SU-DHL-6 (cell line): Measurements from ENCODE around the gene CTDSPL.
A peak's percentile ranks its signal among the peaks of the same experiment; 100 is the strongest.

ENCODE experiments used
- H2AFZ ChIP-seq: fragments of 200-600 bp; sonication (generic); 2 replicates; pipeline ENCODE4 v1.6.1; 2014; ENCODE audit warnings: low read depth, mild to moderate bottlenecking, moderate library complexity, mixed read lengths, antibody characterized with exemption, low read length; ENCODE audit not compliant: severe bottlenecking
- H3F3A ChIP-seq: fragments of 200-600 bp; shearing (Covaris generic); 2 replicates; pipeline ENCODE4 v1.6.0; 2016; ENCODE audit warnings: antibody characterized with exemption, mild to moderate bottlenecking; ENCODE audit not compliant: insufficient read depth
- H3K27ac ChIP-seq: fragments of 200-600 bp; sonication (generic); 2 replicates; pipeline ENCODE4 v1.5.1; 2016; ENCODE audit warnings: low read depth, mild to moderate bottlenecking, low read length, moderate library complexity, mixed read lengths
- H3K27me3 ChIP-seq: fragments of 200-600 bp; sonication (generic), shearing (Covaris generic); 2 replicates; pipeline ENCODE4 v1.6.0; 2014; ENCODE audit warnings: mild to moderate bottlenecking, low read length
- H3K36me3 ChIP-seq: fragments of 200-600 bp; sonication (generic); 2 replicates; pipeline ENCODE4 v1.6.1; 2014; ENCODE audit warnings: mild to moderate bottlenecking, low read length, mixed read lengths
- H3K4me2 ChIP-seq: fragments of 300-600, 200-600 bp; shearing (Covaris generic), sonication (generic); 2 replicates; pipeline ENCODE4 v1.6.0; 2014; ENCODE audit warnings: low read length, low read depth, mild to moderate bottlenecking; ENCODE audit not compliant: poor library complexity, severe bottlenecking
- H3K4me3 ChIP-seq: fragments of 200-600 bp; sonication (generic); 2 replicates; pipeline ENCODE4 v1.5.1; 2014; ENCODE audit warnings: antibody characterized with exemption, low read length, mild to moderate bottlenecking, mixed read lengths; ENCODE audit not compliant: insufficient read depth, poor library complexity, severe bottlenecking
- H3K79me2 ChIP-seq: fragments of 200-600 bp; sonication (generic); 2 replicates; pipeline ENCODE4 v1.6.1; 2014; ENCODE audit warnings: mild to moderate bottlenecking, low read length, moderate library complexity; ENCODE audit not compliant: insufficient read depth
- H3K9ac ChIP-seq: fragments of 200-600 bp; sonication (generic); 2 replicates; pipeline ENCODE4 v1.7.0; 2014; ENCODE audit warnings: mild to moderate bottlenecking, low read length
- H3K9me2 ChIP-seq: fragments of 200-600 bp; sonication (generic); replicated peaks from 2 replicates; pipeline ENCODE4 v1.6.1; 2014; ENCODE audit warnings: low read length; ENCODE audit not compliant: insufficient read depth
- H3K9me3 ChIP-seq: fragments of 200-600 bp; sonication (generic); 2 replicates; pipeline ENCODE4 v1.6.1; 2014; ENCODE audit warnings: low read length, mixed read lengths; ENCODE audit not compliant: insufficient read depth
- H4K20me1 ChIP-seq: fragments of 200-600 bp; sonication (generic); 2 replicates; pipeline ENCODE4 v1.6.1; 2014; ENCODE audit warnings: low read depth, mild to moderate bottlenecking, antibody characterized with exemption, low read length, moderate library complexity, mixed read lengths
- CTCF ChIP-seq: fragments of 200-600 bp; sonication (generic); IDR thresholded peaks from one replicate; pipeline ENCODE4 v1.5.1; 2017; ENCODE audit warnings: antibody characterized with exemption, mild to moderate bottlenecking, low read length, moderate library complexity; ENCODE audit not compliant: insufficient read depth, poor library complexity, severe bottlenecking
- EZH2phosphoT487 ChIP-seq: fragments of 200-600 bp; sonication (generic), shearing (Covaris generic); conservative IDR thresholded peaks from 2 replicates; pipeline ENCODE4 v1.6.1; 2018; ENCODE audit warnings: mild to moderate bottlenecking, antibody characterized with exemption, low read length, moderate library complexity, mixed read lengths

CTDSPL gene

GRCh38 chr3:37973246-37974054, 111.8 kb downstream of the CTDSPL start:
- H3K9me3 ChIP-seq = no peaks in the 10 kb centered on the region
- no peak overlapping the region for H3K27ac ChIP-seq
- no peak overlapping the region for H2AFZ ChIP-seq
- H4K20me1 ChIP-seq = no peaks in the 10 kb centered on the region
- H3K79me2 ChIP-seq = no peaks in the 10 kb centered on the region
- no peaks in the 10 kb centered on the region for H3K27me3 ChIP-seq
- H3K4me2 ChIP-seq = no peak overlapping the region
- H3K36me3 ChIP-seq = no peaks in the 10 kb centered on the region
- TF ChIP-seq CTCF = no peak
- TF ChIP-seq EZH2phosphoT487 = no peak
- no peaks in the 10 kb centered on the region for H3K9me2 ChIP-seq
- H3F3A ChIP-seq = no peaks in the 10 kb centered on the region
- H3K9ac ChIP-seq = no peak overlapping the region
- no peak overlapping the region for H3K4me3 ChIP-seq

- no peak overlapping the region for H3K9ac ChIP-seq
- no peaks in the 10 kb centered on the region for H3K9me2 ChIP-seq
- no peaks in the 10 kb centered on the region for H3K27me3 ChIP-seq
- no peak overlapping the region for H3K4me3 ChIP-seq
- H3K27ac ChIP-seq = no peak overlapping the region
- H3F3A ChIP-seq = no peaks in the 10 kb centered on the region
- H3K4me2 ChIP-seq = no peak overlapping the region
- H2AFZ ChIP-seq = no peak overlapping the region
- no peaks in the 10 kb centered on the region for H3K9me3 ChIP-seq
- TF ChIP-seq EZH2phosphoT487 (no peak), CTCF (peak; percentile 77)
- H4K20me1 ChIP-seq = no peaks in the 10 kb centered on the region
- H3K36me3 ChIP-seq = no peaks in the 10 kb centered on the region
- H3K79me2 ChIP-seq = no peaks in the 10 kb centered on the region
Observed at GRCh38 chr3:37974121-37975083, 112.7 kb downstream of the CTDSPL start.

- Histone ChIP-seq H3K4me3 (no peak overlapping the region), H3K79me2 (no peaks in the 10 kb centered on the region), H3K9me2 (no peaks in the 10 kb centered on the region), H3K36me3 (no peaks in the 10 kb centered on the region), H3K4me2 (no peak overlapping the region), H3K27ac (no peak overlapping the region), H3K9me3 (no peaks in the 10 kb centered on the region), H3K27me3 (no peaks in the 10 kb centered on the region), H3F3A (no peaks in the 10 kb centered on the region), H3K9ac (no peak overlapping the region), H2AFZ (no peak overlapping the region), H4K20me1 (no peaks in the 10 kb centered on the region)
- TF ChIP-seq CTCF = no peak
- TF ChIP-seq EZH2phosphoT487 = no peak
Observed at GRCh38 chr3:37979541-37980461, 118.1 kb downstream of the CTDSPL start.
